ENCODE results near the gene NCBP3.
A peak's percentile ranks its signal among the peaks of the same experiment; 100 is the strongest.

Gene NCBP3

DNA sequence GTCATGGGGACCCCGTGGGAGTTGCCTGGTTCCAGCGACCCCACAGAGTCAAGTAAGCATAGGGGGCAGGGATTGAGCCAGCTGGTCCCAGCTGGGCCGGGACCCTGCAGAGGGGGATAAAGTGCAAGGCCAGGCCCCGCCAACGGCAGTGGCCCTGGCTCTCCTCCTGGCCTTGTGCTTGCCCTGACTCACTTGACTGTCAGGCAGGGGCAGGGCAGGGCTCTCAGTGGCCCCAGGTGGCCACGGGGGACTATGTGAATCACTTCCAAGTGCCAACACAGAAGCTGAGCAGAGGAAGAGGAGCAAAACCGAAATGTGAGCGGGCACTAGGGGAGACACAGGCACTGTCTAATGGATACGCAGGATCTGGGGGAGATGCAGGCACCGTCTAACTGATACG is 21.6 kb upstream of the NCBP3 start:
- Histone ChIP-seq H3K27me3 (ENCODE audit: insufficient read depth, insufficient read length) (no peaks in the 10 kb centered on the region), H3K36me3 (ENCODE audit: insufficient read depth, insufficient read length, low read length) (peaks cover 8% of the 10 kb centered on the region), H3K4me1 (ENCODE audit: insufficient read depth, insufficient read length) (peaks cover 3% of the 10 kb centered on the region), H3K4me3 (ENCODE audit: insufficient read length, low read depth) (no peak overlapping the region), H3K9ac (ENCODE audit: insufficient read length, low read depth) (no peak overlapping the region), H3K9me3 (ENCODE audit: insufficient read depth, low read length) (no peaks in the 10 kb centered on the region)
- no peak for DNase-seq (ENCODE audit: low read depth, low spot score)
- no peak for TF ChIP-seq SUZ12 (IDR thresholded peaks at IDR 0.05; ENCODE audit: extremely low read depth, insufficient read depth, insufficient read length)
- no peak for TF ChIP-seq ZNF274 (IDR thresholded peaks at IDR 0.05; ENCODE audit: low read depth, low read length)
- TF ChIP-seq YY1 (IDR thresholded peaks at IDR 0.05; ENCODE audit: insufficient read depth, insufficient read length): no peak

GRCh38 chr17:3867106-3867505 is 21.1 kb upstream of the NCBP3 start:
- Histone ChIP-seq H3K4me3 (ENCODE audit: insufficient read length, low read depth) (no peak overlapping the region), H3K36me3 (ENCODE audit: insufficient read depth, insufficient read length, low read length) (peaks cover 4% of the 10 kb centered on the region), H3K9me3 (ENCODE audit: insufficient read depth, low read length) (no peaks in the 10 kb centered on the region), H3K9ac (ENCODE audit: insufficient read length, low read depth) (no peak overlapping the region), H3K27me3 (ENCODE audit: insufficient read depth, insufficient read length) (no peaks in the 10 kb centered on the region), H3K4me1 (ENCODE audit: insufficient read depth, insufficient read length) (peaks cover 3% of the 10 kb centered on the region)
- DNase-seq (ENCODE audit: low read depth, low spot score): no peak
- TF ChIP-seq YY1 (IDR thresholded peaks at IDR 0.05; ENCODE audit: insufficient read depth, insufficient read length) (no peak), ZNF274 (IDR thresholded peaks at IDR 0.05; ENCODE audit: low read depth, low read length) (no peak), SUZ12 (IDR thresholded peaks at IDR 0.05; ENCODE audit: extremely low read depth, insufficient read depth, insufficient read length) (no peak)

- DNase-seq (ENCODE audit: low read depth, low spot score): no peak
- H3K9ac ChIP-seq (ENCODE audit: insufficient read length, low read depth): no peak overlapping the region
- peaks cover 3% of the 10 kb centered on the region for H3K4me1 ChIP-seq (ENCODE audit: insufficient read depth, insufficient read length)
- no peak for TF ChIP-seq YY1 (IDR thresholded peaks at IDR 0.05; ENCODE audit: insufficient read depth, insufficient read length)
- TF ChIP-seq SUZ12 (IDR thresholded peaks at IDR 0.05; ENCODE audit: extremely low read depth, insufficient read depth, insufficient read length): no peak
- TF ChIP-seq ZNF274 (IDR thresholded peaks at IDR 0.05; ENCODE audit: low read depth, low read length): no peak
- H3K9me3 ChIP-seq (ENCODE audit: insufficient read depth, low read length): no peaks in the 10 kb centered on the region
- no peaks in the 10 kb centered on the region for H3K27me3 ChIP-seq (ENCODE audit: insufficient read depth, insufficient read length)
- peaks cover 4% of the 10 kb centered on the region for H3K36me3 ChIP-seq (ENCODE audit: insufficient read depth, insufficient read length, low read length)
- no peak overlapping the region for H3K4me3 ChIP-seq (ENCODE audit: insufficient read length, low read depth)
Observed at GRCh38 chr17:3866276-3866675, 20.2 kb upstream of the NCBP3 start.

DNA sequence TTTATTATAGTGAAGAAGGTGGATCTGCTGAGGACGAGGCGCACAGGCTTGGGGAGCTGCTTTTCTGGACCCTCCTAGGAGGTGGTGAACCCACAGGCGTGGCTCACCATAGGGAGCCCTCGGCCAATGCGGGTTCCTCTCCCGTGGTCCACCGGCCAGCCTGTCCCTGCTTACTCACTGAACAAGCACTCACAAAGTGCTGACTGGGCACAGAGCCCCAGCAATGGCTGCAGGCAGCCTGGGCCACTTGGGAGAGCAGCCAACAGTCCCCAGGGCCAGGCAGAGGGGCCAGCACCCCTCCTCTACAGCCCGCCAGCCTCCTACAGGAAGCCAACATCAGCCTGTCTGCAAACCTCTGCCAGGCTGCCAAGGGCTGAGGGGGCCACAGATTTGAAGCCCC is 19.1 kb upstream of the NCBP3 start:
- H3K27me3 ChIP-seq (ENCODE audit: insufficient read depth, insufficient read length): no peaks in the 10 kb centered on the region
- TF ChIP-seq YY1 (IDR thresholded peaks at IDR 0.05; ENCODE audit: insufficient read depth, insufficient read length) (no peak), SUZ12 (IDR thresholded peaks at IDR 0.05; ENCODE audit: extremely low read depth, insufficient read depth, insufficient read length) (no peak), ZNF274 (IDR thresholded peaks at IDR 0.05; ENCODE audit: low read depth, low read length) (no peak)
- no peaks in the 10 kb centered on the region for H3K9me3 ChIP-seq (ENCODE audit: insufficient read depth, low read length)
- no peak overlapping the region for H3K9ac ChIP-seq (ENCODE audit: insufficient read length, low read depth)
- DNase-seq (ENCODE audit: low read depth, low spot score): no peak
- no peaks in the 10 kb centered on the region for H3K4me1 ChIP-seq (ENCODE audit: insufficient read depth, insufficient read length)
- H3K36me3 ChIP-seq (ENCODE audit: insufficient read depth, insufficient read length, low read length): peaks cover 12% of the 10 kb centered on the region
- H3K4me3 ChIP-seq (ENCODE audit: insufficient read length, low read depth): no peak overlapping the region

DNA sequence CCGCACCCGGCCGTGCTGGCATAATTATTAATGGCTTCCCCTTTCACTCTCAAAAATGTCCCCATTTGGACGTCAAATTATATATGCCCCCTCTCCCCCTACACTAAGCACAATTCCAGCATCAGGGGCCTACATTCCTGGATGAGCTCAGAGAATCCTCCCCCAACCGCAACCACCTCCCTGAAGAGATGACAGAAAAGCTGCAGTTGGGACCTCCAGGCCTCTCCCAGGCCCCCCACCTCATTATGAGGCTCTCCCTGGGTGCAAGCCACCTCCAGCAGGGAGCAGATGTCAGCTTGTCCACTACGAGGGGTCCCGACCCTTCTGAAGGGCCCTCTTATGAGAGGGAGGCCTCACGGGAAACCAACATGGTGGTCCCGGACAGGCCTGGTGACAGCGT is 18.5 kb upstream of the NCBP3 start:
- Histone ChIP-seq H3K9me3 (ENCODE audit: insufficient read depth, low read length) (no peaks in the 10 kb centered on the region), H3K4me3 (ENCODE audit: insufficient read length, low read depth) (no peak overlapping the region), H3K27me3 (ENCODE audit: insufficient read depth, insufficient read length) (no peaks in the 10 kb centered on the region), H3K36me3 (ENCODE audit: insufficient read depth, insufficient read length, low read length) (peaks cover 12% of the 10 kb centered on the region), H3K4me1 (ENCODE audit: insufficient read depth, insufficient read length) (no peaks in the 10 kb centered on the region), H3K9ac (ENCODE audit: insufficient read length, low read depth) (peak overlapping the region; percentile 21)
- no peak for DNase-seq (ENCODE audit: low read depth, low spot score)
- TF ChIP-seq SUZ12 (IDR thresholded peaks at IDR 0.05; ENCODE audit: extremely low read depth, insufficient read depth, insufficient read length) (no peak), ZNF274 (IDR thresholded peaks at IDR 0.05; ENCODE audit: low read depth, low read length) (no peak), YY1 (IDR thresholded peaks at IDR 0.05; ENCODE audit: insufficient read depth, insufficient read length) (no peak)

GRCh38 chr17:3861761-3862681 is 16.0 kb upstream of the NCBP3 start:
- no peak overlapping the region for H3K9ac ChIP-seq (ENCODE audit: insufficient read length, low read depth)
- TF ChIP-seq SUZ12 (IDR thresholded peaks at IDR 0.05; ENCODE audit: extremely low read depth, insufficient read depth, insufficient read length): no peak
- no peak for TF ChIP-seq YY1 (IDR thresholded peaks at IDR 0.05; ENCODE audit: insufficient read depth, insufficient read length)
- TF ChIP-seq ZNF274 (IDR thresholded peaks at IDR 0.05; ENCODE audit: low read depth, low read length): no peak
- peaks cover 12% of the 10 kb centered on the region for H3K36me3 ChIP-seq (ENCODE audit: insufficient read depth, insufficient read length, low read length)
- H3K27me3 ChIP-seq (ENCODE audit: insufficient read depth, insufficient read length): no peaks in the 10 kb centered on the region
- H3K4me3 ChIP-seq (ENCODE audit: insufficient read length, low read depth): no peak overlapping the region
- no peak for DNase-seq (ENCODE audit: low read depth, low spot score)
- H3K9me3 ChIP-seq (ENCODE audit: insufficient read depth, low read length): no peaks in the 10 kb centered on the region
- H3K4me1 ChIP-seq (ENCODE audit: insufficient read depth, insufficient read length): no peaks in the 10 kb centered on the region

- no peak for DNase-seq (ENCODE audit: low read depth, low spot score)
- Histone ChIP-seq H3K4me3 (ENCODE audit: insufficient read length, low read depth) (no peak overlapping the region), H3K36me3 (ENCODE audit: insufficient read depth, insufficient read length, low read length) (peaks cover 12% of the 10 kb centered on the region), H3K4me1 (ENCODE audit: insufficient read depth, insufficient read length) (no peaks in the 10 kb centered on the region), H3K9ac (ENCODE audit: insufficient read length, low read depth) (no peak overlapping the region), H3K9me3 (ENCODE audit: insufficient read depth, low read length) (no peaks in the 10 kb centered on the region), H3K27me3 (ENCODE audit: insufficient read depth, insufficient read length) (no peaks in the 10 kb centered on the region)
- no peak for TF ChIP-seq ZNF274 (IDR thresholded peaks at IDR 0.05; ENCODE audit: low read depth, low read length)
Observed at GRCh38 chr17:3860939-3861700, 15.1 kb upstream of the NCBP3 start.

All from NT2/D1 (cell line).